HL-60/S4 (cell line): ENCODE results near the gene SUOX.
"Not testable (repeated sequence)": the region's sequence is repeated elsewhere in the genome, so short reads cannot be mapped to it uniquely, and the experiment has no call there.

Experiments used
- in situ Hi-C: fragments of 300-500 bp; cut with MboI; formaldehyde crosslinking; loops from 2 replicates; pipeline ENCODE4 v1.14.3; 2022; ENCODE audit warnings: low sequenced_read_pairs

SUOX gene

GRCh38 chr12:55996715-55997534 lies at the start of gene SUOX:
Gene SUOX, plus strand, starts transcription at chr12:55997276. Its CDS starts 4,946 bp downstream, at chr12:56002222.
- in situ Hi-C loops = no loop called here

- in situ Hi-C loops = no loop called here
These were observed 41.7 kb upstream of the SUOX start for GRCh38 chr12:55955344-55955743.

GRCh38 chr12:55955800-55956508 lies 41.1 kb upstream of the SUOX start:
- in situ Hi-C loops = no loop called here

GRCh38 chr12:55957106-55957859 lies 39.8 kb upstream of the SUOX start:
- in situ Hi-C loops = no loop called here

- in situ Hi-C loops = no loop called here
These were observed 33.3 kb upstream of the SUOX start for GRCh38 chr12:55963760-55964159.

- in situ Hi-C loops = no loop called here
These were observed 31.8 kb upstream of the SUOX start for GRCh38 chr12:55965240-55965639.

- in situ Hi-C loops = no loop called here
These were observed 31.1 kb upstream of the SUOX start, which contains the start of gene PMEL for GRCh38 chr12:55965941-55966407. Gene PMEL, minus strand, starts transcription at chr12:55966042. Its CDS starts 31 bp downstream, at chr12:55966011.

- in situ Hi-C loops = no loop called here
These were observed 30.4 kb upstream of the SUOX start, which contains the start of gene CDK2 for GRCh38 chr12:55966408-55967281. Gene CDK2, plus strand, starts transcription at chr12:55966830. Its CDS starts 179 bp downstream, at chr12:55967009.

- in situ Hi-C loops = no loop called here
These were observed 27.7 kb upstream of the SUOX start for GRCh38 chr12:55969356-55969755.

- in situ Hi-C loops = no loop called here
These were observed 26.3 kb upstream of the SUOX start for GRCh38 chr12:55970775-55971174.

- in situ Hi-C loops = no loop called here
These were observed 25.0 kb upstream of the SUOX start for GRCh38 chr12:55972042-55972441.

- in situ Hi-C loops = no loop called here
These were observed 24.6 kb upstream of the SUOX start for GRCh38 chr12:55972456-55972855.

GRCh38 chr12:55972911-55973598 lies 24.0 kb upstream of the SUOX start:
- in situ Hi-C loops = no loop called here

GRCh38 chr12:55973599-55974307 lies 23.3 kb upstream of the SUOX start, which contains the start of gene RAB5B:
Gene RAB5B, plus strand, starts transcription at chr12:55974078. Its CDS starts 12,883 bp downstream, at chr12:55986961.
- in situ Hi-C loops = no loop called here

GRCh38 chr12:55974308-55974730 lies 22.8 kb upstream of the SUOX start:
- in situ Hi-C loops = no loop called here

GRCh38 chr12:55978393-55978792 lies 18.7 kb upstream of the SUOX start:
- in situ Hi-C loops = no loop called here

- in situ Hi-C loops = no loop called here
These were observed 18.0 kb upstream of the SUOX start for GRCh38 chr12:55979069-55979468.

GRCh38 chr12:55981882-55982281 lies 15.2 kb upstream of the SUOX start:
- in situ Hi-C loops = not testable (repeated sequence)
